NCI-H748 (cell line): Measurements from ENCODE around the gene EPHA7.

Experiments
- DNase-seq: peaks from one replicate; lab custom pipeline; 2025; ENCODE audit not compliant: unreplicated experiment; lab: John Stamatoyannopoulos, UW

The EPHA7 gene

DNA sequence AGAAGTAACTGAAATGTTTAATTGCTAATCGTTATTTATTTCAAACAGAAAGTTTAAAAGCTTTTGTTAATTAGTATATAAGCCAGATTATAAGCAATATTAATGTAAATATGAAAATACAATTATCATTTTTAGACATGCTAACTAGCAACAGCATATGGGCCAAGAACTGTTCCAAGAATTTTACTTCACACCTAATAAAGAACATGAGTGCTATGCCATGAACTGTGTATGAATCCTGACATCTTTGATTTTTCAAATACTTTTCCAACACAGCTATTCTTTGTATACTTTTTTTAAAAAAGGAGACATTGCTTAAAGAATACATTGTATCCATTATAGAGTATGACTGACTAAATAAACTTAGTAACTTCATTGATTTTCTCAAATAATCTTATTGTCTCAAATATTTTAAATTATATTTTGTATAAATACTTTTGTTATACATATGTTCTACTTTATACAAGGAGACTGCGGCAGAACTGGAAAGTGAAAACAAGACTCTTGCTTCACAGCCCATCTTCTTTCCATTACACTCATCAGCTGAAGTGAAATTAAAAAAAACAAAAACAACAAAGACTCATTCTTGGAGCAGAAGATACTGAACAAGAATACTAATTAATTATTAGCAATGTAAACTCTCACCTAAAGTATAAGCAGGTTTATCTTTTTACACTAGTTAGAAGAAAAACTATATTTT is 89.9 kb downstream of the EPHA7 start:
- no peak for DNase-seq

DNA sequence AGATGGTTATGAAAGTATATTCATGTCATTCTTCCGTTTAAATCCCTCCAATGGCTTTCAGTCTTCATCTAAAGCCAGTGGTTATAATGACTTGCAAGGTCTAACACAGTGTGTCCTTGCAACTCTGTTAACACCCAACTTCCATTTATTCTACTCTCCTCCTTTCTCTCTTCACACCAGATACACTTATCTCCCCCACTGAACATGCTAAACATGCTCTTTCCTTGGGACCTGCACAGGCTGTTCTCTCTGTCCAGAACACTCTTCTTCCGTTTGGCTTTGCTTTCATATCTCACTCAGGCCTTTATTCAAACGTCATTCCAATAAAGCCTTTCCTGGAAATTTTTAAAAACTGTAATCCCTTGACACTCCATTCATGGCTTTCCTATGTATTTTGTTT is 91.5 kb downstream of the EPHA7 start:
- no peak for DNase-seq

DNA sequence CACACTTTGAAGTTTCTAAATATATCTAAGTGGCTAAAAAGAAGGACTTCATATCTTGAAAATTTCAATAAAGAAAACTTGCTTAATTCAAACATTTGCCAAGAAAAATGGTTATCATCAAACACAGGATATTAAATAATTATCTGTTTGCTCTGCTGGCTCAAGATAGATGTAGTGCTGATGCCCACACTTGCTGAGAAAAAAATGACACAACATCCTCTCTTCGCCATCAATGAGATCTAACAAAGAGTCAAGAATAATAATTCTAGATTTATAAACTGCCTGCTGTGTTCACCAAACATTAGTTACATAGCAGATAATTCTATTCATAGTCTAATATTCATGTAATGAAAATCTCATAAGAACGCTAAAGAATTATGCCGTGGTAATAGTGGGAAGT is 93.6 kb downstream of the EPHA7 start:
- DNase-seq = no peak

DNA sequence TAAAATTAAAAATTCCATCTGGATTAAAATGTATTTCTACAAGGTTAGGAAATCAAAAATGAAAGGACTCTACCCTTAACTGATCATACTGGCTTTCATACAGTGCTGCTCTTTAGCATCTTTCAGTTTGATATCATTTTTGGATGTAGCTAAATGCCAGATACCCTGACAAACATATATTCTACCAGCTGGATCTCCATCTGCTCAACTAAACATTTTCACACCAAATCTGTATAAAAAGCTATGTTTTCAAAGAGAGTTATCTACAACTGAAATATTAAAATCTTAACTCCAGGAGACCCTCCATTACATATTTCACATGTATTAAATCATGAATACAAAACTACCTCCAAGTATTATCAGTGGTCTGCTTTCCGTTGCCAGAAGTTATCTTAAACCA is 95.7 kb downstream of the EPHA7 start:
- no peak for DNase-seq

DNA sequence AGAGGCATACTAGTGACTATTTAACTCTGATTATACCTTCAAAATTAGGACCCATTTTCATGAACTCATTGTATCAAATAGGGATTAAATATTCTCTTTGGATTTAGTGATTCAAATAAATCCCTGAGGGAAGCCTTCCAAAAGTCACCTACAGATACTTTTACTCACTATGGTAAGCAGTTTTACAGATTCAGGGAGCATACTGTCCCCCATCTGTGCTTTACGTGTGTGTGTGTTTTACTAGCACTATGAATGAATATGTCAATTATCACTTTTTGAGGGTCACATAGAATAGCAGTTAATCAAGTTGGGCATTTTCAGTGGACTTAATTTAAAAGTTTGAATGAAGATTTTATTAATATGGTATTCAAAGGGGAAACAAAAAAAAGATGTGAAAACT is 96.7 kb downstream of the EPHA7 start:
- no peak for DNase-seq

DNA sequence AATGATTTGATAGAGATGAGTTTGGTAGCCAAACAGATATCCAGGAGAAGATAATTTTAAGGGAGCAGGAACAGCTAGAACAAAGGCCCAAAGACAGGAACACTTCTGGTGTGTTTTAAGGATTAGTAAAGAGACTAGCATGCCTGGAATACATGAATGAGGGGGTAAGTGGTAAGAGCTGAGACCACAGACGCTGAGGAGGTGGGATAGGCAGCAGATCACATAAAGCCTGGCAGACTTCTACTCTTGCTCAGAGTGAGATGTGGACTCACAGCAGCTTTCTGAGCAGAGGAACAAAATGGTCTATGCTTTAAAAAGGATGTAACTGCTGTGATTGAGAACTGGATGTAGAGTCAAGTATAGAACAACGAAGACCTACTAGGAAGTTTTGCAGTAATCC is 100.1 kb downstream of the EPHA7 start:
- DNase-seq = no peak

DNA sequence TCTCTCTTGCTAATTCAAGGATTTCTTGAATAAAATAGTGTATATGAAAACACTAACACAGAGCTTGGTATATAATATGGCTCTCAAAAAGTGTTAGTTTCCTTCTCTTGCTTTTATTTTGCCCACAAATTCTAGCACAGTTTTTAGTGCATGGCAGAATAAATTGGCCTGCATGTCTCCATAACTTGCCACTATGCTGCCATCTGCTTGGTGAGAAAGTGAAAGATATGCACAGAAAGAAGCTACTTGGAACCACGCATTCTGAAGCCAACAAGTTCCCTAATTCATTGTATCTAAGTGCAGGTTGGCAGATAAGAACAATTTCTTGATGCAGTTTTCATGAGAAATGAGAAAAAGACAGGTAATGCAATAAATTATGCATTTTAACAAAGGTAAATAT is 101.2 kb downstream of the EPHA7 start:
- DNase-seq = no peak

DNA sequence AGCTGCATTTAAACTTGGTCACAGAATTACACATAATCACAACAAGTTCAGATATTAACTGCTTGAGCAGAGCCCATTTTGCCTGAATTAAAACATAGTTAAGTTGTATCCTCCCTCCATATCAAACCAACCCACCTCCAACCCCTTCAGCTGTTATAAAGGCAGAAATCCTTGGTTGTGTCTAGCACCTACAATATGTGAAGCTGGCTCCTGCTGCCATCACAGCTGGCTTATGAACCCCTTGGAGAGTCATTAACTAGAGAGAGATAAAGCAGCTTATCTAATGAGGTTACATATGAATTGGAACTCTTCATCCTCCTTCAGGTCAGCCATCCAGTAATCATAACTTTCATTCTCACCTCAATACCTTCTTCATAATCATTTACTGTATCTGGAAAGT is 101.8 kb downstream of the EPHA7 start:
- DNase-seq = no peak

DNA sequence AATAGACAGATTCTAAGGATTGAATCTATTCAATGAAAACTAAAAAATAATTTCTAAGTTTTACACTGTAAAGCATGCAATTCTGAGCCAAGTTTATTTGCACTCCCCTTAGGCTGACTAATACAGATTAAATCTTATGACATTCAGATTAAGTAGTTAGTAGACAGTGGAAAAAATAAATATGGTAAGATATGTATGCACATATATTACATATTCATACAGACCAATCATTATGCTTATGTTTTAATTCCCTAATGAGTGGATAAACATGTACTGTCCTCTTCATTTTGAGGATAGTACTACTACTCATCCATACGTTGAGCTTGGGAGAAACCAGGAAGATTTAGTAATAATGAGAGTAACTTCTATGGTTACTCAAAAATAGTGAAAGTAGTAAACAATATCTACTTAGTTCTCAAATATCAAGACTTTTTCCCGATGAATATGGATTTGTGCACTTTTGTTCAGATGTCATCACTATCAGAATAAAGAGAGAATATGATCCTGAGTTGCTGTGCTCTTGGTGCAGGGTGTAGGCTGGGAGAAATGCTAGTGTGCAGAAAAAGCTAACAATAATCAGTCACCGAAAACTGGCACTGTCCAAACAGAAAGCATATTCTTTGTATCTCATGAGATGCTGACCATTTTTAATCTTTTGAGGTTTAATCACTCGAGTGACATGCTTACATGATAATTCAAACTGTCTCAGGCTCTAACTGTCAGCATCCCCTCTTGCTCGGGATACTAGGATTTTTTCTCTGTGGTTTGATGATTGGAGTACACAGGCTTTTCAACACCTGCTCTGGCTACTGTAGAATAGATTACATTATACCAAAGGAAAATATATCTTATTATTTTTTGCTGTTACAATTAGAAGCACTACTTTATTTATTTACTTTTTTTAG is 111.6 kb downstream of the EPHA7 start:
- peak; percentile 40 for DNase-seq

DNA sequence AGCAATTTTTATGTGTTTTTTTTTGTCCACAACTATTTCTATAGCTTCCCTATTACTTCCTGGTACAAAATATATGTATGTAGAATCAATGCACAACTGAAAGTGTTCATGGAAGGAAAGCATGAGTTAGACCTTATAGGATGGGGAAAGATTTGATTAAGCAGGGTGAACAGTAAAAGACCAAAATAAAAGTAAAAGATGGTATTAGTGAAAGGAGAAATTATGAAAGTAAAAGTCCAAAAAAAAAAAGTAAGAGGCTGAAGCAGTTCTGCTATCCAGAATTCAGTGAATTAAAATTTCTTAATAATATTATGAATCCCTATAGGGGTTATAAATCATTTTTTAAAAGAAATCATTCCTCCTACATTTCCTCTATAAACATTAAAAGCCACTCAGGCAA is 114.3 kb downstream of the EPHA7 start:
- DNase-seq = no peak

DNA sequence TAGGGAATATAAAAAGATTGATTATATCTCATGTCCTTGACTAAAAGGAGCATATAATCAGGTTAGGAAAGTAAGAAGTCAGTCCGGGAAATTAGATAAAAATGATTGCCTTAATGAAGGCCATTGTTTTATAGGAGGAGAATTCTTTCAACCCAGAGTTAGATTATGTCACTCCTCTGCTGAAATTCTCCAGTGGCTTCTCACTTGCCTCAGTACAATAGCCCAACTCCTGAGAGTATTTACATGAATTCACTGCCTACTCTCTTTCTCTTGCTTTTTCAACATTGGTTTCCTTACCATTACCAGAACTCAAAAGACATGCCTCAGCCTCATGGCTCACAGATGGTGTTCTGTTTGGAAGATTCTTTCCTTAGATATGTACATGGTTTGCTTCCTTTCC is 114.9 kb downstream of the EPHA7 start:
- DNase-seq = no peak

DNA sequence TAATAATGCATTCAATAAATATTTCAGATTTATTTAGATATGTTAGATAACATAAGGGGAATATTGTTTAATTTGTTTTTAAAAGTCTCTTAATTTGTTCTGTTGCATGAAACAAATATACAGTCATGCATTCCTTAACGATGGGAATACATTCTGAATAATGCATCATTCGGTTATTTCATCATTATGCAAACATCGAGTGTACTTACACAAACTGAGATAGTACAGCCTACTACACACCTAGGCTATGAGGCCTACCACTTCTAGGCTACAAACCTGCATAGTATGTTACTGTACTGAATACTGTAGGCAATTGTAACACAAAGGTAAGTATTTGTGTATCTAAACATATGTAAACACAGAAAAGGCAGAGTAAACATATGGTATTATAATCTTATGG is 118.7 kb downstream of the EPHA7 start:
- DNase-seq = peak; percentile 93

DNA sequence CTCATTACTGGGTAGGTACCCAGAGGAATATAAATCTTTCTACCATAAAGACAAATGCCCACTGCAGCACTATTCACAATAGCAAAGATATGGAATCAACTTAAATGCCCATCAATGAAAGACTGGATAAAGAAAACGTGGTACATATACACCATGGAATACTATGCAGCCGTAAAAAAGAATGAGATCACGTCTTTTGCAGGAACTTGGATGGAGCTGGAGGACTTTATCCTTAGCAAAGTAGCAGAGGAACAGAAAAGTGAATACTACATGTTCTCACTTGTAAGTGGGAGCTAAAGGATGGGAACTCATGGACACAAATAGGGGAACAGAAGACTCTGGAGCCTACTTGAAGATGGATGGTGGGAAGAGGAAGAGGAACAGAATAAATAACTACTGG is 119.7 kb downstream of the EPHA7 start:
- DNase-seq = no peak

DNA sequence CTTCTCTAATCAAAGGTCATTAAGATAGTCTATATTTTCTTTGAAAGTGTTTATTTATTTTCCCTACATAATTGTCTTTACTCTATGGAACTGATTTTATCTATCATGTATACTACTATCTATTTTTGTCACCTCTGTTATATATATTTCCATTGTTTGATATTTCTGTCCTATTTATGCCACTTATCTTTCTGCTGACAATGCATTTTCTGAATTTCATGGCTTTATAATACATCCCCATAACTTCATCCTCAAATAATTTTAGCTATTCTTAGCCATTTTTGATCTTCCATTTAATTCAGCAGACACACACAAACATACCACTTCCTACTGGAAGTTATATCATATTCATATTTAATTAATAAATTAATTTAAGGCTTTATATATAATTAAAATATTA is 123.7 kb downstream of the EPHA7 start:
- no peak for DNase-seq

DNA sequence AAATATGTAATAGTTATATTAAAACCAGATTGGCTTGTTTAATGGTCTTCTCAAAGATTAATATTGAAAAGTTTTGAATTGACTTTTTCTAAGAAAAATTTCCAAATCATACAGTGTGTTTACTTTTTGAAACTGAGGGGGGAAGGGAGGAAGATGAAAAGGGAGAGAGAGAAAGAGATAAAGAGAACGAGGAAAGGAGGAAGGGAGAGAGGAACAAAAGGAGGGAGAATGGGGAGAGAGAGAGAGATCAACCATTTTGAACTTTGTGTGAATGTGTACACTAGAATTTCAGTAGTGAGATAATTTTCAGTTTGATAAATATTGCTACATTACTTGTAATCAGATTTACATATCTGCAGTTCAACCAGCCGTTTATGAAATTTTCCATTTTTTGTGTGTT is 124.5 kb downstream of the EPHA7 start:
- no peak for DNase-seq

DNA sequence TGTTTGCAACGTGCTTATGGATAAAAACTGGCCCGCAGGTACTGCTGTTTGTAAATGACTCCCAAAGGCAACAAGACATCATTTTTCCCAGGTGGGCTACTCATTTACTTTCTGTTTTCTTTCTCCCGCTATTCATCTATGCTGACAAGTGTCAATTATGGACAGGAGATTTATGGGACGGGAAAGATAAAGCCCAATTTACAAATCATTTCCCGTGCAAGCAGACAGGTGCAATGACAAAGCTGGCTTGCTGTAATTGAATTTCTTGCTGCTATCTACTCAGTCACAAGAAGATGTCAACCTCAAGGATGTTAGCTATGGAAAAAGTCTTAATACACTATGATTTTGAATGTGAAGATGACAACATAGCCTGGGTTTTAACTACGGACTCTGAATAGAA is 125.5 kb downstream of the EPHA7 start:
- peak; percentile 98 for DNase-seq

DNA sequence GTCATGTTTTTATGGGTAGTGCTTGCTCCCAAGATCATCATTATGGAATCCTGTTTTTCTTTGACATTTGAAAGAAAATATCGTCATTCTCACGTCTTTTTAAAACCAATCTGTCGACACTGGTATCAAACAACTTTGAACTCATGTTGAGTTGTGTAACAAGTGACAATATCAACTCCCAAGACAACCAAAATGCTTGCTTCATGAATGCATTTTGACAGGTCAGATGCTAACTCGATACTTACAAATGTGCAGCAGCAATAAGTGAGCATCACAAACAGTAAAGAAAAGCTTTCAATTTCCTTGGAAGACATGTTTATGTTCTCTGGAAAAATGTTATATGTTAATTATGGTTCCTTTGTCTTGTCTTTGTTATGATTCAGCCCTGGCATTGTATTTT is 125.9 kb downstream of the EPHA7 start:
- DNase-seq = no peak

DNA sequence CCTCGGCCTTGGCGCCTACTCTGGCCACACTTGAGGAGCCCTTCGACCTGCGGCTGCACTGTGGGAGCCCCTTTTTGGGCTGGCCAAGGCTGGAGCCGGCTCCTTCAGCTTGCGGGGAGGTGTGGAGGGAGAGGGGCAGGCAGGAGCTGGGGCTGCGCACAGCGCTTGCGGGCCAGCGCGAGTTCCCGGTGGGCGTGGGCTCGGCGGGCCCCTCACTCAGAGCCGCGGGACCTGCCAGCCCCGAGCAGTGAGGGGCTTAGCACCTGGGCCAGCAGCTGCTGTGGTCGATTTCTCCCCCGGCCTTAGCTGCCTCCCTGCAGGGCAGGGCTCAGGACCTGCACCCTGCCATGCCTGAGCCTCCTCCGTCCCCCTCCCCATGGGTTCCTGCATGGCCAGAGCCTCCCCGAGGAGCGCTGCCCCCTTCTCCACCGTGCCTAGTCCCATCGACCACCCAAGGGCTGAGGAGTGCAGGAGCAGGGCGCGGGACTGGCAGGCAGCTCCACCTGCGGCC is 136.8 kb downstream of the EPHA7 start:
- no peak for DNase-seq

DNA sequence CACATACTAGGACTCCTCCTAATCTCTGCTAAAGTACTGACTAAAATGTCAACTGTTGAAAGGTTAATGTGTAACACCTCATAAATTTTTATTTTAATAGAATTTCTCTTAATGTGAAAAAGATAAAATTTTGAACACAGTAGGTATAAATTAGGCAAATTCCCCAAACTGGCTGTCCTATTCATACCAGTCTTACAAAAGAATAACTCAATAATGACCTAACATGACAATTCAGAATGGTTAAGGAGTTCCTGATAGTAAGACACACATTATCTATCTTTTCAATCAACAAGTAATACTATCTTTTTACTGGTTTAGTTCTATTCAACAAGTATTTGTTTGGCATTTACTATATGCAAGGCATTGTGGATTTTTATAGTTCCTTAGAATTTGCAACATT is 141.1 kb downstream of the EPHA7 start:
- DNase-seq = no peak

DNA sequence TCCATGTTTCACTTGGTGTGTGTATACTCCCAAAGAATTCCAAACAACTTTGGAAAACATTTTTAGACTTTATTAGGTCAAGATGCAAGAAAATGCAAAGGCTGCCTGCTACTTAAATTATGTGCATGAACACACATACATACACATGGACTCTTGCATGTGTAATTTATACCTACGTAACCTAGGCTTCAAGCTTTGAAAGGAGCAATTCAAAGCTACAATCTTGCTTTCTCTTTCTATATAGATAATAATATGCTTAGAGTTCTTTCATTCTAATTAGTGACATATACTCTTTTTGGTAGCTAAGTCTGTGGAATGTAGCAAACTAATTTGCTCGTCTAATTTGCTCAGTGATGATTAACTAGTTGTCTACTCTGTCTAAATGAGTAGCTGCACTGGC is 146.5 kb downstream of the EPHA7 start:
- no peak for DNase-seq

DNA sequence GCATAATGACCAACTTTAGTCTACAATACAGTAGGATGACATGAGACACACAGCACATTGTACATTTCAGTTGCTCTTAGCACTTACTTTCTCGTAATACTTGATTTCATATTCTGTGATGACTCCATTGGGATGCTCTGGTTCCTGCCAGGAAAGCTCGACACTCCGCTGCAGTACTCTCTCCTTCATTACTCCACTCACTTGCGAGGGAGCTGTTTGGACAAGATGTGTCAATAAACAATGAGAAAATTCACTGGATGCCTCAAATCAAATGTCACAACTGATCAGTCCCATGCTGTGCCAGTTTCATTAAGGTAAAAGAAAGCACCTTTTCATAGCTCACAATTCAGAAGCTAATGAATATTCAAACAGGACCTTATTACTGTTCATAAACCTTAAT is 147.1 kb downstream of the EPHA7 start:
- peak; percentile 84 for DNase-seq

DNA sequence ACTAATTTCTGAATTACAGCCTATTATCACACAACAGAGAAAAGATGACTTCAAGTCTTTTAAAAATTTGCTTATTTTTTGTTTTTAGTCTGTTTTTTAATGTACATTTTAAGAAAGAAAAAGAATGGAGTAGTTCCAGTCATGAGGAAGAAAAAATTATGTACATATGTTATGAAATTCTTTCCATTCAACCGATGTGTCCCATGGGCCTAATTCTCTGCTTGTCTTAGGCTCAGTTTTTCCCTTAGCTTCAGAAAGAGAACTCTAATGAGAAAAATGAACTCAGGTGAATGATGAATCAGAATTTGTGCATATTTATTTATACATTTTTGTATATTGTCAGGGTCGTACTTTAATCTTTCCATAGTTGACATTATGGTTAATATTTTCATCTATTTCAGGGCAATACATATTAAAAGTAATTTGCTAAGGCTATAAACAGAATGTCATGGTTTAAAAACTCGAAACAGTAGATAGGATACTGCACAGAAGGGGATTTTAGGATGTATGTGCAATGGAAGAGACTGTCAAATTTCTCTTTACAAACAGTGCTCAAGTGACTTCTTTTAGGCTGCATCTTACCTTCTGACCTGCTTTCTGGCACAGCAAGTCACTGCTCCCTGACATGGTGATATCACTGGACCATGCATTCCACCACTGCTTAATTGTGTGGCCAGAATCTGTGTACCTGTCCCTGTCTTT is 153.1 kb downstream of the EPHA7 start:
- no peak for DNase-seq
